ENCODE measurements around the gene SHBG. TPM values are rescaled to one million over a fixed set of nuclear protein-coding genes. Genes with fewer than 3 reads are reported as not detected.

The SHBG gene
- total RNA-seq, 2 donors from 2014 or later, result 0.42 to 0.64 TPM

DNA sequence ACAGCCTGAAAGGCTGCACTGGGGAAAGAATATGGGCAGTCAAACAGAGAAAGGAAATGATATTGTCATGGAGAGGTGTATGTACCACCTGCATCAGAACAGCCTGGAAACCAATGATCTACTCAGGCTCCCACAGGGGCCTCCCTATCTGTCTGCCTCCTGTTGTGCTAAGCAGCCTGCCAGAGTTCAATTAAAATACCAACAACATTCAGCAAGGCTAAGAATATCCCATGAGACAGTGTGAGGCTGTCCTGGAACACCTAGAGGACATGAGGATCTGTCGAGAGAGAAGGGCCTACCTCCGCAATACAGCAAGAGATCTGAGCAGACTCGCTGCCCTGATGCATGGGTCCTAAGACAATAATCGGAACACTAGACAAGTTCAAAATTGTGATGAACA lies 23.7 kb upstream of the SHBG start:
- Histone ChIP-seq H3K9ac (ENCODE audit: low read depth in 2 of 2, low read length in 2 of 2) (no peak overlapping the region), H3K27me3 (no peaks in the 10 kb centered on the region), H3K9me3 (no peaks in the 10 kb centered on the region), H3K4me3 (no peak overlapping the region), H3K36me3 (no peaks in the 10 kb centered on the region), H3K27ac (no peak overlapping the region), H3K4me1 (no peaks in the 10 kb centered on the region)
- intact Hi-C loops (cut with DNase I), result no loop called here
- no peak for TF ChIP-seq CTCF (IDR thresholded peaks at IDR 0.05)
- DNase-seq, result no peak

GRCh38 chr17:7610641-7611040 lies 19.3 kb upstream of the SHBG start:
- no peaks in the 10 kb centered on the region for H3K9me3 ChIP-seq
- intact Hi-C loops (cut with DNase I), result no loop called here
- no peak for DNase-seq
- no peak overlapping the region for H3K4me3 ChIP-seq
- H3K36me3 ChIP-seq, result no peaks in the 10 kb centered on the region
- H3K27me3 ChIP-seq, result no peaks in the 10 kb centered on the region
- H3K4me1 ChIP-seq, result peaks cover 8% of the 10 kb centered on the region
- no peak overlapping the region for H3K9ac ChIP-seq (ENCODE audit: low read depth in 2 of 2, low read length in 2 of 2)
- no peak overlapping the region for H3K27ac ChIP-seq
- no peak for TF ChIP-seq CTCF (IDR thresholded peaks at IDR 0.05)

DNA sequence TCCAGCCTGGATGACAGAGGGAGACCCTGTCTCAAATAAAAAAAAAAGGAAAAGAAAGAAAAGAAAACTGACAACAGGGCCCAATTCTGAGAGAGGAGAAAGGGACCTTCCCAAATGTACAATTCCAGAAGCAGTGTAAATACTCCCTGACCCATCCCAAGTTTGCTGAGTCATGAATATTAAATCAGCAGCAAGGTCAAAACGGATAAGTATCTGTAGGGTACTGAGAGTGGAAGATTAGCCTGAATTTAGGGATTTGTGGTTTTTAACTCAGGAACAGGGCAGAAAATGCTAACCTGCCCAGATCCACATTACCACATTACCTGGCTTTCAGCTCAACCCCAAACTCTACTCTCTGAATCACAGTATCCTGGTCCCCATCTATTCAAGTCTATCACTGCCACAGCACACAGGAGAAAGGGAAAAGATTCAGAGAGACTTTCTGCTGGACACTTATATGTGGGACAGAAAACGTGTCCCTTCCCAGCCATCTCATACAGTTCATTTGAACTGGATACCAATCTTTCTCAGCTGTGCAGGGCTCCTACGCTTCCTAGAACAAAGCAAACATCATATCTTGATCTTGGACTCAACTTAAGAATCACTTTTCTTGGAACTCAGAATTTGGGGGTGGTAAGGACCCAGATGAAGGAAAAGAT lies 18.2 kb upstream of the SHBG start:
- H3K27ac ChIP-seq, result no peak overlapping the region
- H3K9me3 ChIP-seq, result no peaks in the 10 kb centered on the region
- no peaks in the 10 kb centered on the region for H3K27me3 ChIP-seq
- TF ChIP-seq CTCF (IDR thresholded peaks at IDR 0.05), result no peak
- no peak overlapping the region for H3K9ac ChIP-seq (ENCODE audit: low read depth in 2 of 2, low read length in 2 of 2)
- DNase-seq, result no peak
- H3K4me3 ChIP-seq, result no peak overlapping the region
- H3K36me3 ChIP-seq, result no peaks in the 10 kb centered on the region
- intact Hi-C loops (cut with DNase I), result no loop called here
- peaks cover 8% of the 10 kb centered on the region for H3K4me1 ChIP-seq

GRCh38 chr17:7612294-7612640 lies 17.7 kb upstream of the SHBG start:
- DNase-seq, result no peak
- no peak for TF ChIP-seq CTCF (IDR thresholded peaks at IDR 0.05)
- H3K4me1 ChIP-seq, result peaks cover 8% of the 10 kb centered on the region
- no peak overlapping the region for H3K4me3 ChIP-seq
- H3K27me3 ChIP-seq, result no peaks in the 10 kb centered on the region
- H3K36me3 ChIP-seq, result no peaks in the 10 kb centered on the region
- H3K9me3 ChIP-seq, result no peaks in the 10 kb centered on the region
- H3K27ac ChIP-seq, result no peak overlapping the region
- no peak overlapping the region for H3K9ac ChIP-seq (ENCODE audit: low read depth in 2 of 2, low read length in 2 of 2)
- intact Hi-C loops (cut with DNase I), result no loop called here

DNA sequence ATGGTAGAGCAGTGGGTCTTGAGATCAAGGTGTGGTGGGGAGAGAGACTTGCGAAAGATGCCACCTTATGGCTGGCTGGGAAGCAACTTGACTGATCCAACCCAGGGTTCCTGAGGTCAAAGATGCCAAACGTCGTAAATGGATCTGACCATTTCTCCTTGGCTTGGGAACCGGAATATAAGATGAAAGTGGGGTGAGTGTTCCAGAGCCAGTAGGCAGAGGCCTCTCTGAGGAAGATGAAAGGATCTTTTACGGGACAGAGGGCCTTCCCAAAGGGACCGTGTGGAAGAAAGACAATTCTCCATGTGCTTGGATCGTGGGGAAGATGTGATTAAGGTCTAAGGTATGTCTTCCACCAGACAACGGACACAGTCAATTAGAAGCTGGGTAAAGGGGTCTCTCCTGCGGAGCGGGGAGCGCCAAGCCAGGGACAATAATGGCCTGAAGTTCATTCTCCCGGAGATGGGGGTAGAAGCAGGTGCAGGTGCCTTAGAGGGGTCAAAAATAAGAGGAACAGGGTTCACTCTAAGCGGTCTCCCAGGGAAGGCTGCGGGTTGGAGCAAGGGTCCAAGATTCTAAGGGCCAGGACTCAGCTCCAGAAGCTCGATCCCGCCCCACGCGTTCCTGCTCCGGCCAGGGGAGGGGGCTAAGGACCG lies 16.0 kb upstream of the SHBG start:
- no peak for TF ChIP-seq CTCF (IDR thresholded peaks at IDR 0.05)
- peak overlapping the region; percentile 93 for H3K4me3 ChIP-seq
- intact Hi-C loops (cut with DNase I), result no loop called here
- H3K27me3 ChIP-seq, result no peaks in the 10 kb centered on the region
- H3K9me3 ChIP-seq, result no peaks in the 10 kb centered on the region
- peak overlapping the region; percentile 90 for H3K27ac ChIP-seq
- no peak for DNase-seq
- H3K9ac ChIP-seq (ENCODE audit: low read depth in 2 of 2, low read length in 2 of 2), result peak overlapping the region; percentile 88 to 94
- H3K36me3 ChIP-seq, result no peaks in the 10 kb centered on the region
- H3K4me1 ChIP-seq, result peaks cover 8% of the 10 kb centered on the region
